ENCODE measurements around the gene SLC22A5. TPM values are rescaled to one million over a fixed set of nuclear protein-coding genes. Genes with fewer than 3 reads are reported as not detected.

The SLC22A5 gene
- polyA plus RNA-seq, 1 donor: 14.9 TPM

Other genes with a start within 250 kb of the SLC22A5 start
- gene P4HA2, start 141.9 kb upstream of the SLC22A5 start, polyA plus RNA-seq (ENCODE audit: insufficient read length): 57.8 TPM
- gene PDLIM4, start 112.0 kb upstream of the SLC22A5 start, polyA plus RNA-seq (ENCODE audit: insufficient read length): 66.2 TPM
- 4.0 TPM for gene SLC22A4, start 75.3 kb upstream of the SLC22A5 start, polyA plus RNA-seq (ENCODE audit: insufficient read length)
- 8.3 TPM for gene IRF1, start 121.1 kb downstream of the SLC22A5 start, polyA plus RNA-seq (ENCODE audit: insufficient read length)
- 0.29 TPM for gene IL5, start 173.8 kb downstream of the SLC22A5 start, polyA plus RNA-seq (ENCODE audit: insufficient read length)
- 22.9 TPM for gene RAD50, start 187.3 kb downstream of the SLC22A5 start, polyA plus RNA-seq (ENCODE audit: insufficient read length)